NCI-H524 (cell line): ENCODE measurements around the gene STK39.
A peak's percentile ranks its signal among the peaks of the same experiment; 100 is the strongest.

Experiments used
- DNase-seq, 2 experiments: peaks; one replicate each; lab custom pipeline; 2025; lab: John Stamatoyannopoulos, UW

Gene STK39

DNA sequence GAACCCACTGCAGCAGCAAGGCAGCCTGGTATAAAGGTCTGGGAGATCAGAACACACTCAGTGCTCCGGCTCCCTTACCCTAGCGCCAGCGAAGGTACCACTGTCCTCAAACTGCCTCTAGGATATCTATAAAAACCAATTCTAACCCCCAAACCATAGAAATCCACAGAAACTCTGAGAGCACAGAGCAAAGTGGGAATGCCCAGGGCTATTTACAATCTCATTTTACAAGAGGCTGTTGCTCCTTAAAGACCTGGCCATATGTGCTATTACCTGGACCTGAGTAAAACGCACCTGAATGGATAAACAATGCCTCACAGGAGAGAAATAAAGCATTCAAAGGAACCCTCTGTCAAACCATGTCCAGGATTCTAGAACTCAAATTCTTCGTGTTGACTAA, 4.3 kb downstream of the STK39 start:
- DNase-seq: peak in 1 of 2 experiments; percentile 9

DNA sequence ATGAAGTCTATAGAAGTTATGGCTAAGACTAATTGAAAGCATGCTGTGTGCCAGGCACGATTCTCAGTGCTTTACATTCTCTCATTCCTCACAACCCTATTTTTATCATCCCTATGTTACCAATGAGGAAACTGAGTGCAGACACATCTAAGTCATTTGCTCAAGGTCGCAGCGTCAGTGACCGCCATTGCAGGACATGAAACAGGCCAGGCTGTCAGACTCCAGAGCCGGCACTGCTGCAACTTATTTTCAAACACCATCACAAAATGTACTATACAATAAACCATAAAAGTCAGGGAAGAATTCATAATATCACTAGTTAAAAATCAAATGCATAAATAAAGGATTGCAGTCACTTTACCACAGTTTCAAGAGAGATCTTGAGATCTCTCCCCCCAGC, 5.6 kb downstream of the STK39 start:
- no peak for DNase-seq

DNA sequence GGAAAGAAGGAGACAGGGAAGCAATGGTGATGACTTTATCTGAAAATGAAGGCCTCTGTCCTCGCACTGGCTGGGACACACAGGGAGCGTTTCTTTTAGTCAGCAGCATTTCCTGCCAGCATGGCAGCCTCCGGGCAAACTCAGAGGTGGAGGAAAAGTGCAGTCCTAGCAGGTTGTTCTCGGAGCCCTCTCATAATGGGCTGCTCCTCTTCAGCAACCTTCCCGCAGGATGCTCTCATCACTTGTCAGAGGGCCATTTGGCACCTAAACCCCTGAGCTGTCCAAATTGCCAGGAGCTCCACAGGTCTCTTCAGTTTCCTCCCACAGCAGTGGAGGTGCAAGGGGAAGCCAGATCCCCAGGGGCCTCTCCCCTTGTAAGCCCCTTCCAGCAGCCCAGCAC, 6.2 kb downstream of the STK39 start:
- peak in 1 of 2 experiments; percentile 2 for DNase-seq

DNA sequence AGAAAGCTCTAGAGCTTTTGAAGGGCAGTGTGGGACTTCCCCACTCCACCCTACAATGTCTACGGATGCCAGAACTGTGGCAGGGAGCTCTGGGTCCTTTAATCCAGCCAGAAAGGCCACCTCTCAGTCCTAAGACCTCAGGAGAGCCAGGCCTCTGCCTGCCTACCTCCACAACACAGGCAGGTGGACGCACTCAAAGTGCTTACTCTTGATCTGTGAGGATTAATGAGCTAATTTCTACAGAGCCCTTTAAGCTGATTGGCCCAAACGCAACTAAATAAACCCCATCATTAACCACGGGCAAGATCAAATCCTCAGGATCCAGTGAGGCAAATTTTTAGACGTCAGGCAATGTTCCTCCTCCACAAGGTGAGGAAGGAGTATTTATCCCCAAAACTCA, 8.1 kb downstream of the STK39 start:
- peak; percentile 31 to 74 for DNase-seq

DNA sequence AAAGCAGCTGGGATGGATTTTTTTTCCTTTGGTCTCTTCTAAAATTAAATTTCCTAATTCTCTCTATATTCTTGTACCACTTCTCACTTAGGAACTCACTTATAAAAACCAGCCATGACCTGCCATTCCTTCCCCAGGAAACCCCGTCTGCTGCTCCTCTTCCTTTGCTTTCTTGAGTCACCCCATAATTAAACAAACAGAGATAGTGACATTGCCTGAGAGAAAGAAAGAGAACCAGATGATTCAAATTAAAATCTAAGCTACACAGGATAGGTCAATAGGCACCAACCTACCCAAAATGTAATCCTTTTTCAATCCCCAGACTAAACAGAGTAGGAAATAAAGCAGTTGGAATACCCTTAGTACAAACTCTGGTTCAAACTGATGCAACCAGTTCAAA, 9.7 kb downstream of the STK39 start:
- no peak for DNase-seq

DNA sequence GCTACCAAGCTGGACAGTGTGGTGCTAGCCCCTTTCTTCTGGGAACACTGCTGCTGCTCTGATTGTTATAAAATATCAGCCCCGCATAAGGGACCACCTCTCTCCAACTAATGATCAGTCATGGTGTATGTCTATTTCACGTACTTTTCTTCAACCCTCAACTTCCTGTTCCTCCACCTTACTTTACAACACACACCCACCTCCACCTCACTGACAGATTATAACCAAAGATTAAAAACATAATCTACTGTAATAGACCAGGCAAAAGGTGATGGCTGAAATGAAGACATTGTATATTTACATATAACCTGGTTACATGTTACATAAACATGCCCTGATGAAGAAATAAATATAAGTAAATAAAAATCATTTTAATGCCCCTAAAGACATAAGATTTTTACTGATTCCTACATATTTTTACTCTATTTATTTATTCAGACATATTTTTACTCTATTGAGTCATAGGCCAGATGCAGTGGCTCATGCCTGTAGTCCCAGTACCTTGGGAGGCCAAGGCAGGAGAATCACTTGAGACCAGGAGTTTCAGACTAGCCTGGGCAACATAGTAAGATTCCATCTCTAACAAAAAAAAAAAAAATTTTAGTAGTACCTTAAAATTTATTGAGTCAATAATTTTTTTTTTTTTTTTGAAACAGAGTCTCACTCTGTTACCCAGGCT, 12.8 kb downstream of the STK39 start:
- no peak for DNase-seq

DNA sequence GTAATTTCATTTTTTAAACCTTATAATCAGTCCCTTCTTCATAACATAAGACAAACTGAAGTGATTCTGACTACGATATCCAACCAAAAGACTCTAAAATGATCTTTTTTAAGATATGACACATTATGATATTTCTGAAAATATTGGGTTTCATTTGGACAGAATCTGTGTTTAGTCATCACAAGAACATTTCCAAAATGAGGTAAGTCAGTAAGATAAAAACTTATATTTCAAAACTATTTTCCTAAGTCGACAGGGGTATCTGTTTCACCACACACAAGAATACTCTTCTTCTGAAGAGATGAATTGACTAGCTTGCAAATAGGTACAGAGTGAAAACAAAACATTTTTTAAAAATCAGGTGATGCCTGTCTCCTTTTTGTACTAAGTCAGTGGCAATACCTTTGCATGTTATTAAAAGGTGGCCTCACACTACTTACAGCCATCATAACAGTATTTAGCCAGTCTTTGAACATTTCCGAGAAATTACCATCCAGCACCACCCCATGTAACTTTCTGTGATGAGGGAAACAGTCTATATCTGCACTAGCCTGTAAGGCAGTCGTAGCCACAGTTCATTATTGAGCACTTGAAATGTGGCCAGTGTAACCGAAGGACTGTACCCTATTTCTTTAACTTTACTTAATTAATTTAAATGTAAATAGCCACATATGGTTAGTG, 13.5 kb downstream of the STK39 start:
- DNase-seq: no peak

DNA sequence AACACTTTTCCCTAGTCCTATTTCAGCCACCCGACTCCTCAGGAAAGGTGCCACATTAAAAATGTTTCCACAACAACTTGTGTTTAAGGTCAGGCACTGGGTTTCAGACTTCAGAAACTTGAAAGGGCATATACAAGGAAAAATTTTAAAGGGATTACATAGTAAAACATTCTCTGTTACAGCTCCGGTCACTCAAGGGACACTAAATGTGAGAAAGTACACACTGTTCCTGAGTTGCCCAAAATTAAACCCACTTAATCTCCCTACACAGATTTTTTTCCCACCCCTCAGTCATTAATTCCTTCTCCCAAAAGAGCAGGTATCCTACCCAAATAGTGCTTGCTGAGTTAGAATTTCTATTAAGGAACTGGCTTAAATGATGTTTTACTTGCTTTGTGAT, 14.2 kb downstream of the STK39 start:
- no peak for DNase-seq

DNA sequence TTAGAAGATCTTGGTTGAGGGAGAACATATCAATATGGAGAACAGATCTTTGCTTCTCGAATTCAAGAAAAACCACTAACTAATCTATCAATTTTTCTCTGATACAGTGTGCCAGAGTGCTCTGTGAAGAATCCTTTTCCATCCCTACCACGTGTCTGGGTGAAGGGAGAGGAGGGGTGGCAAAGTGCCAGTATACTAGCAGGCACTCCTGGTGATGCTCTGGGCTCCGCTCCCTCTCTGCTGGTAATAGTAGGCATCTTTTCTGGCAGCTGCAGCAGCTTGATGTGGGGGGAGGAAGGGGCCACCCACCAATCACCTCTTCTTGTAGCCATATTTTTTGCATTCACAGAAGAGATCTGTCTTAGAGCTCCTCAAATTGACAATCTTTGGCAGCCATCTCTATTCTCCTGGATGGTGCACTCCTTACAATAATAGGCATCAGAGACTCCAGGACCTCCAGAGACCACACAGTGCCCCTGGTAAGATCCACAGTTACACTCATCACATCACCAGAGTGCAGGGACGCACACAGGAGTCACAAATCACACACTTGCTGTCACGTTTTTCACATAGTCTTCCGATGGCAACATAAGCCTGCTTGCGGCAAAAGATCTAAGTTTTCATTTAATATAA, 15.7 kb downstream of the STK39 start:
- peak; percentile 24 to 48 for DNase-seq

DNA sequence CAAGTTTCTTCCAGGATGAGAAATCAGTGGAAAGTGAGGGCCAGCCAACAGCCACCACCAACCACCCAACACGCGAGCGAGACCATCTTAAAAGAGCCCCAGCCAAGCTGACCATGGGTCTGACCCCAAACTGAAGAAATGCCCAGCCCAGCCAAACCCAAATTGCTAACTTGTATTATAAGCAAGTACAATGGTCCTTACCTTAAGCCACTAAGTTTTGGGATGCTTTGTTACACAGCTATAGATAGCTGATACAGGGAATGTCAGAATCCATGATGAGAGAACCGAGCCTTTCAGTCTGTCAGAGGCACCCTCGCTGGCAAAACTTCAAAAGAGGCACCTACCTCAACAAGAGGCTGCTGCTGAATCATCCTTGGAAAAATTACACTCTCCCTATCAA, 17.0 kb downstream of the STK39 start:
- DNase-seq: no peak

DNA sequence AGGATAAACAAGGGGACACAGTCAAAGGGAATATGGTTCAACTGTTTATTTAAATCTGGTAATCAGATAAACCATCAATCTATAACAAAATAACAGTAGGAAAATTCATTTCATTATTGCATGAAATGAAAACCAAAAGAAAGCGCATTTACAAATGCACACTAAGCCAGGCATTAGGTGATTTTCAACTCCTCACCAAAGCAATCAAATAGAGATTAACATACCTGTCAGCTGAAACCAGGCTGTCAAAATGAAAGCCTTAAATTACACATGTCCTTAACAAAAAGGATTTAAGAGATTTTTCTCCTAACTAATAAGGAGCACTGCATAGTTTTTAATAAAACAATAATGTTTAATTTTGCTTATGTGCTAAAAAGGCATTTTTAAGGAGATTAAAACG, 23.0 kb downstream of the STK39 start:
- DNase-seq: peak in 1 of 2 experiments; percentile 18

DNA sequence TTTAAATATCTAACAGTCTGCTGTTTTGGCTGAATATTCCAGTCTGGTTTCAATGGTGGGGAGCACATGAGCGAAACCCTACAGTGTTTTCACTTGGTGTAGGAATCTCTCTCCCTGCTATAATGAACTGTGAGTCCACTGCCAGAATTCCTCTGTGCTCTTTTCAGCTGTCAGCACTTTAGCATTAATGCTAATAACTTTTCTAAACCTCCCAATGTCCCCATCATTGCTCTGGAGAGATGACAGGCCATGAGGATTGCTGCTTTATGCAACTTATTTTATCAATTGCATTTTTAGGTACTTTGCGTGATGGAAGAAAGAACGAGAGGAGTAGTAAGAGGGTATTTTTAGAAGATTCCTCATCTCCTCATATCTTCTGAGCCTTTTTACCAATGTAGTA, 25.3 kb downstream of the STK39 start:
- DNase-seq: no peak

DNA sequence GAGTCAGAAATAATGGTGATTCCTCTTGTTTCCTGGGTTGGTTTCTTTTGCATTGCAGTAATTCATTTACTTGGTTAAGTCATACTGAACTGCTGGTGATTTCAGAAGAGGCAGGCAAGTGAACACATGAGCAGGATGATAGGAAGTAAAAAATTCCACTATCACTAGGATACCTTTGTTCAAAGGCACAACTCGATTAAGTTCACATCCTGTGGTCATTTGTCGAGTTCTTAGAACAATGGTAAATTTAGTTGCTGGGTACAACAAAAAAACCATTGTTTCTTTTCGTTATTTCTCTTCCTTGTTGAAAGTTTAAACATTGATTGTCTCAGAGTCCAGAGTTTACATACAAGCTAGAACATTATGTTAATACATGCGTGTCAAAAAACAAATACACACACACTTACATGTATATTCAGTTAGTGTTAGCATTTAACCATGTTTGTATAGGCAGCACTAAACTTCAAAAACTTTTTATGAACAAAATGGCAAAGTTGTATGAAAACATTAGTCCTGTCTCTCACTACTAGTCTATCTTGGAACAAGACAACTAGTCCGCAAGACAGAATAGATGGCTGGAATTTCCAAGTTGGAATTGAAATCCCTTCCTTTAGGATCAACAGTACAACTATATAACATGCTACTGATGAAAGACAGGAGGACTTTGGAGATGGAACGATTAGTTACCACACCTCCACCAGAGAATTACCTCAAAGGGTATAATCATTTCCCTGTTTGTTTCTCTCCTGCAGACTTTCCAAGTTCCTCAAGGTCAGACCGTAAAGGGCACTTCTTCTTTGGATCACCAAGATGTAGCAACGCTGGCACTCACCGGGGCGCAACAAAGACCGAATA, 26.2 kb downstream of the STK39 start:
- DNase-seq: no peak

DNA sequence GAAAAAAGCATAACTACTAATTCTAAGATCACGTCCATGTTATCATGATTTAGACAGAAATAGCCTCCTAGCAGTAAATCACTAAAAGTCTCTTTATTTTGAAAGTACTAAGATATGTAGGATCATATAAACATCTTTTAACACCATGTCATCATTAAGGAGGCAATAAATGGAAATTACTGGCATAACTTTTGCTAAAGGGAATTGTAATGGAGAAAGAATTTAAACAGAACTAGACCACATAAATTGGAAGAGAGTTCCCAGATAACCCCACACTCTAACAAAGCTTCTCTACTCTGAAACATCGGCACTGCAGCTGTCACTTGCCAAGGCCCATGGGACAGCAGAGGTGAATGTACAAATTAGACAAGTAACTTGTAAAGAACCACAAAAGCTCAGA, 29.5 kb downstream of the STK39 start:
- DNase-seq: no peak

DNA sequence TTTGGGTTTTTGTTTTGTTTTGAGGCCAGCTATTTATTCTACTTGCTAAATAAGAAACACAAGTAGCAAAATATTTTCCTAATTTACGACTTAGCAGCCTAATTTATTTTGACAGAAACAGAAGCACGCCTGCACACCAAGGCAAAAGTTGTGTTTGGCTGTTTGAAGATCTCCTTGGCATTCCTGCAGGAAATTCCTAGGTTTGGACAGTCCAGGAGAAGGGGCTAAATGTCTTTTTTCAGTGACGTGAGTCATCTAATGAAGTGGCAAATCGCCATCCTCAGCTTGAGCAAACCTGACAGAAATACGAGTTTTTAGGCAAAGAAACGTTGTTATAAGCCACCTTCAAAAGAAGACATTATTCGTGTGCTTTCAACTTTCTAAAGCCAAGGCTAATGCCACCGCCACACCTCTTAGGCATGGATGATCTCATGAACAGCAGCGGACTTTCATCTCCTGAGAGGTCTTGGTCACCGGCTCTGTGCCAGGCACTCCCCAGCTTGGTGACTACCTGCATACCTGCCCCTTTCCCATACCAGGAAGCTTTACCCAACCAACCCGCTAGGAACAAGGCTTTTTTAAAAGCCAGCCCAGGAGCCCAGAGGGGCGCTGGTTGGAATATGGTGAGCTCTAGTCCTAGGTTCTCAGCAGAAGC, 30.9 kb downstream of the STK39 start:
- DNase-seq: no peak

DNA sequence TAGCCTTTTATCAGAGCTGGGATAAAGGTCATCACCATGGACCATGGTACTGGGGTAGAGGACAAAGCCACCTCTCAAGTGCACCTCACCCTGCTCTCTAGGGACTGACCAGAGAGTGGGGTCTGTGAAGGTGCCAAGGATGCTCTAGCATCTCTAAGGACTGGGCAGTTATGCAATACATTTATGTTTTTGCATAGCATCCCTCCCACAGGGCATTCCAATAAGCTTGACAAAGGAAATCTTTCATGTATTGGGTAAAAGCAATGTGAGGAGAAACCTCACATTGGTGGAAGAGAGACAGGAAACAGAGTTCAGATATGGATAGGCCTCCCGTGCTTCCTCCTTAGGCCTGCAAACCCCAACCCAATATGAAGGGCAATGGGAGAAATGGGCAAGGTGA, 31.6 kb downstream of the STK39 start:
- DNase-seq: no peak

DNA sequence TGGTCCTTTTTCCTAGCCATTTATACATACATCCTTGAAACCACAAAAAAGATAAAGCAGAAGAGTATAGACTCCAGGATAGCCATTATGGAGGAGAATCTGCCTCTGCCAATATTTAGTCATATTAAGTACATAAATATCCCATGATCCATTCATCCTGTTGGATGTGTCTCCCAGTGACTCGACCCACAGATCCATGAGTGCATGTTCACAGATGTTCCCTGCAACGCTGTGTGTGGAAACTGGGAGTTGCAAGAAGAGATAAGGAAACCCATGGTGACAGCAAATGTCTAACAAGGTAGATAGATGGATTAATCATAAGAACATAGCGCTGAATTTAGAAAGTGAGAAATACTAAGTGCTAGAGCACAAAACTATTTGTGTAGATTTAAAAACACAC, 34.5 kb downstream of the STK39 start:
- DNase-seq: no peak

DNA sequence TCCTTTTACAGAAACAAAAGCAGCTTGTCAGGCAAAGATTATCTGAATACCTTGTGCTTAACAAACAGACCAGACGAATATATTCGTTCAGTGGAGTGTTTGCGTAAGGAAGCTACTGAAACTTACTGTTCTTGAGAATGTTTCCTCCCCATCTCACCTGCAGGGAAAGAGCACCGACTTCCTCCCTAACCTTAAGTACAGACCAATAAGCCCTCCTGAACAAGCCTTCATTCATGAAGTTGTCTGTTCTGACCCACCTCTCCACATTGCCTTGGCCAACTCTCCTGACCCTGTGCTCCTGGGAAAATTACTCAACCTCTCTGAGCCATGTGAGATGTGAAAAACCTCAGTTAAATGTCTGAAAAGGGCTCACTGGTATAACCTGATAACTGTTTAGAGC, 35.2 kb downstream of the STK39 start:
- no peak for DNase-seq

DNA sequence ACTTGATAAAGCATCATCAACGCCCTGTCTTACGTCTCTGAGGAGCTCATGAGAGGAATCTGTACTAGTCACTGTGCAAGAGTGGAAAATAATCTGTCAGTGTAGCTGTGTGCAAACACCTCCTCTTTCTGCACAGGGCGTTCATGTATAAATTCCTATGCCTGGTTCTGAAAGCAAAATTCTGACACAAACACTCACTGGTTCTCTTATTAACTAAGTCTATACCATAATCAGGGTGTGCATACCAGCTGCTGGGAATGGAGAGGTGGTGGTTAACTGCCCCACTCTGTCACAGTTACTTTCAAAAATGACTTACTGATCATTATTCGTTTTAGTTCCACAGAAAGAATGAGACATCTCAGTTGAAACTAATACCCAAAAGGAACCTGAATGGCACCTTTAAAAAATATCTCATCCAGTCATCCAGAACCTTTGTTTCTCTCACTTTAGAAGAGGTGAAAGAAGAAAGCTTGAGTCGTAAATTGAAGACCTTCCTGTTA, 35.7 kb downstream of the STK39 start:
- no peak for DNase-seq

DNA sequence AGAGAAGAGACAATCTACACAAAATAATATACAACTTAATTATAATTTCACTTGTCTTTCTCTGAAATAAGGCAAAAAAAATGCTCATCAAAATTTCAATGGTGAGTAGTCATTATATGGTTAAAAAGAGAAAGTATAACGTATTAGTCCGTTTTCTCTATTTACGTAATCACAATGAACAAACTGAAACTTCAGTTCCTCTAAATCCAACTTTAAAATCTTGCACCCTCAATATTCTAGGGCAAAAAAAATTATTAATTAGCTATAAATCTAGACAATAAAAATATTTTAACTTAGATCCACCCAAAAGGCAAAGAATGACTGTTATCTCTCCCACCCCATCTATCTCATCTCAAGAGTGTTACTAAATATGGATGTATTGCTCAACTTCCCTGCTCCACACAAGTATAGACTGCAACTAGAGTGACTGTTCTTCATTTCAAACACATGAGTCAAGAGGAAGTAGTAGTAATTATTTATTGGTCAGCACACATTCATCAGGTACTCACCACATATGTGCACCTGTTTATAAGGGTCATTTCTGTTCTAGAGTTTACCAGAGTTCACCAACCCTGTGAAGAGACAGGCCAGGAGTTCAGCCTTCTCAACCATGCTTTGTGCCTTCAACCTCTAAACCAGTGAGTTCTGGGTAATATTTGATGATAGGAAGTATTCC, 36.4 kb downstream of the STK39 start:
- DNase-seq: no peak

DNA sequence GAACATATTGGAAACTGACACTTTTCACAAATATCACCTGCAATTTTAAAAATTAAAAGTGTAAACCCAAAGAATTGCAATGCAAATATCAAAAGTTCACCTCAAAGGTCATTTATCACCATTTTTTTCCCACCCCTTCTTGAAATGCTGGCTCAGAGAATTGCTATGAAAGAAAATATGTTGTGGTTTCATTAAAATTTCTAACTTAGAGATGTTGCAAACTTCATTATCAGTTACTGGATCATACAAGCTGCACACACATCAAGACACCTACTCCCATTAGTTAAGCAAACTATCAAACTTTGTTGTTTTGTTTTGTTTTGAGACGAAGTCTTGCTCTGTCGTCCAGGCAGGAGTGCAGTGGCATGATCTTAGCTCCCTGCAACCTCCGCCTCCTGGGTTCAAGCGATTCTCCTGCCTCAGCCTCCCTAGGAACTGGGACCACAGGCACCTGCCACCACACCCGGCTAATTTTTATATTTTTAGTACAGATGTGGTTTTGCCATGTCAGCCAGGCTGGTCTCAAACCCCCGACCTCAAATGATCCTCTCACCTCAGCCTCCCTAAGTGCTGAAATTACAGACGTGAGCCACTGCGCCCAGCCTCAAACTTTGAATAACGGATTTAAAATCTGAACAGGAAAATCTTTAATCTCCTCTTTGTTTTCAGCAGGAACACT, 37.0 kb downstream of the STK39 start:
- DNase-seq: no peak
